IMR-90 (cell line): Measurements from ENCODE around the gene PLPPR3. TPM values are rescaled to one million over a fixed set of nuclear protein-coding genes. Genes with fewer than 3 reads are reported as not detected.

Experiments
- ATAC-seq: fragments of 200-7000 bp; cut with Tn5 transposase; 2 replicates; pipeline ENCODE4 v1.9.1; 2020; ENCODE audit warnings: low read depth, mild to moderate bottlenecking, moderate library complexity
- BruUV-seq: library from RNA; stranded (reverse); fragments of 400-500 nt; replicated peaks from 2 replicates; lab custom pipeline; 2021; lab: Mats Ljungman, UMichigan
- CTCF ChIA-PET: fragments of 300-600 bp; formaldehyde crosslinking; extraction: SDS; loops from one replicate; lab custom pipeline; 2021; ENCODE audit warnings: antibody characterized with exemption; lab: Yijun Ruan, JAX
- POLR2A ChIA-PET: fragments of 300-600 bp; sonication (Branson Sonifier 250); formaldehyde crosslinking; loops from one replicate; lab custom pipeline; 2022; ENCODE audit warnings: antibody characterized with exemption; ENCODE audit not compliant: unreplicated experiment; lab: Charles Lee
- DNase-seq: peaks from one replicate; pipeline ENCODE4 v3.0.0; 2013
- H2AFZ ChIP-seq: replicated peaks from 2 replicates; pipeline ENCODE3; 2013; ENCODE audit warnings: low read length, mild to moderate bottlenecking; ENCODE audit not compliant: poor library complexity
- H2AK5ac ChIP-seq: 2 replicates; pipeline ENCODE4 v1.6.1; 2013; ENCODE audit warnings: low read depth, low read length, inconsistent platforms
- H2AK9ac ChIP-seq: replicated peaks from 2 replicates; pipeline ENCODE3; 2013; ENCODE audit warnings: mild to moderate bottlenecking, low read depth, low read length, moderate library complexity; ENCODE audit not compliant: poor library complexity
- H2BK120ac ChIP-seq: 2 replicates; pipeline ENCODE4 v1.6.1; 2013; ENCODE audit warnings: low read depth, low read length, inconsistent platforms
- H2BK15ac ChIP-seq: 3 replicates; pipeline ENCODE4 v1.6.1; 2013; ENCODE audit warnings: low read depth, low read length, inconsistent platforms
- H2BK20ac ChIP-seq: 2 replicates; pipeline ENCODE4 v1.6.1; 2013; ENCODE audit warnings: low read depth, mild to moderate bottlenecking, inconsistent platforms, low read length, moderate library complexity
- H2BK5ac ChIP-seq: 2 replicates; pipeline ENCODE4 v1.6.1; 2013; ENCODE audit warnings: mild to moderate bottlenecking, low read depth, low read length, inconsistent platforms; ENCODE audit not compliant: poor library complexity, severe bottlenecking
- H3K14ac ChIP-seq: replicated peaks from 2 replicates; pipeline ENCODE4 v1.6.1; 2013; ENCODE audit warnings: low read depth, low read length, inconsistent platforms
- H3K18ac ChIP-seq: 2 replicates; pipeline ENCODE4 v1.6.1; 2013; ENCODE audit warnings: low read depth, low read length, control low read depth
- H3K23ac ChIP-seq: 2 replicates; pipeline ENCODE4 v1.6.1; 2013; ENCODE audit warnings: low read depth, low read length, inconsistent platforms
- H3K27ac ChIP-seq: 2 replicates; pipeline ENCODE4 v1.5.1; 2013; ENCODE audit warnings: mild to moderate bottlenecking, control low read depth, low read length; ENCODE audit not compliant: insufficient read depth
- H3K27me3 ChIP-seq: 2 replicates; pipeline ENCODE4 v1.6.1; 2013; ENCODE audit warnings: low read length; ENCODE audit not compliant: control insufficient read depth, insufficient read depth
- H3K36me3 ChIP-seq: 2 replicates; pipeline ENCODE4 v1.6.1; 2013; ENCODE audit warnings: low read length, mixed read lengths; ENCODE audit not compliant: control insufficient read depth, insufficient read depth
- H3K4ac ChIP-seq: 2 replicates; pipeline ENCODE4 v1.6.1; 2013; ENCODE audit warnings: low read depth, low read length, inconsistent platforms
- H3K4me1 ChIP-seq: 2 replicates; pipeline ENCODE4 v1.6.1; 2013; ENCODE audit warnings: low read length, mixed read lengths; ENCODE audit not compliant: control insufficient read depth, insufficient read depth
- H3K4me2 ChIP-seq: 2 replicates; pipeline ENCODE4 v1.6.1; 2013; ENCODE audit warnings: low read depth, mild to moderate bottlenecking, control low read depth, low read length, moderate library complexity
- H3K4me3 ChIP-seq: 2 replicates; pipeline ENCODE4 v1.5.1; 2013; ENCODE audit warnings: low read depth, mild to moderate bottlenecking, control low read depth, low read length, moderate library complexity; ENCODE audit not compliant: insufficient read depth
- H3K56ac ChIP-seq: 2 replicates; pipeline ENCODE4 v1.6.1; 2013; ENCODE audit warnings: low read length, inconsistent platforms; ENCODE audit not compliant: insufficient read depth; ENCODE audit errors: extremely low read depth
- H3K79me1 ChIP-seq, 2 experiments: 2 replicates each; pipeline ENCODE4 v1.6.1; 2013; ENCODE audit warnings: low read length in 2 of 2, inconsistent platforms in 1 of 2, low read depth in 1 of 2
- H3K9ac ChIP-seq: 2 replicates; pipeline ENCODE4 v1.6.1; 2013; ENCODE audit warnings: low read depth, low read length, control low read depth
- H3K9me1 ChIP-seq: 2 replicates; pipeline ENCODE4 v1.6.1; 2013; ENCODE audit warnings: low read length, inconsistent platforms; ENCODE audit not compliant: insufficient read depth
- H3K9me3 ChIP-seq: 2 replicates; pipeline ENCODE4 v1.6.1; 2013; ENCODE audit warnings: low read length; ENCODE audit not compliant: control insufficient read depth, insufficient read depth
- H4K20me1 ChIP-seq: 2 replicates; pipeline ENCODE4 v1.6.1; 2013; ENCODE audit warnings: low read length, inconsistent platforms; ENCODE audit not compliant: insufficient read depth
- H4K5ac ChIP-seq: 2 replicates; pipeline ENCODE4 v1.6.1; 2013; ENCODE audit warnings: mild to moderate bottlenecking, low read depth, low read length, control low read depth
- H4K8ac ChIP-seq, 2 experiments: 2 replicates each; pipeline ENCODE4 v1.6.1; 2013; ENCODE audit warnings: low read depth in 2 of 2, low read length in 2 of 2, control low read depth in 1 of 2, inconsistent platforms in 1 of 2
- H4K91ac ChIP-seq: 2 replicates; pipeline ENCODE4 v1.6.1; 2013; ENCODE audit warnings: low read depth, low read length, inconsistent platforms; ENCODE audit not compliant: insufficient read depth
- FOS ChIP-seq: fragments of 150-350 bp; IDR thresholded peaks from 2 replicates; pipeline ENCODE4 v1.6.1; 2016; ENCODE audit warnings: low read depth, low read length
- MAZ ChIP-seq: IDR thresholded peaks from 2 replicates; pipeline ENCODE4 v1.6.1; 2012; ENCODE audit warnings: low read depth, mild to moderate bottlenecking, low read length, improper control_type of control experiment, moderate library complexity, borderline replicate concordance
- NFE2L2 ChIP-seq: fragments of 150-350 bp; IDR thresholded peaks from 2 replicates; pipeline ENCODE4 v1.6.1; 2016; ENCODE audit warnings: low read depth, mild to moderate bottlenecking, low read length
- RAD21 ChIP-seq: IDR thresholded peaks from 2 replicates; pipeline ENCODE4 v1.6.1; 2012; ENCODE audit warnings: low read length, improper control_type of control experiment
- WGBS, 2 experiments: methylation state at CpG; one replicate each; pipeline versions ENCODE4 v1.1.5 to v1.1.7; 2013; ENCODE audit warnings: missing lambda C conversion rate in 2 of 2; ENCODE audit not compliant: insufficient read length in 1 of 2; ENCODE audit errors: extremely low coverage in 2 of 2; 5-methylcytosine and 5-hydroxymethylcytosine counted together
- dilution Hi-C: fragments of 300-500 bp; cut with HindIII; formaldehyde crosslinking; loops from one replicate; pipeline ENCODE4 v1.14.3; 2018; ENCODE audit warnings: low sequenced_read_pairs; ENCODE audit not compliant: unreplicated experiment
- in situ Hi-C: fragments of 300-500 bp; cut with MboI; formaldehyde crosslinking; loops from 3 replicates; pipeline ENCODE4 v1.14.3; 2019; ENCODE audit warnings: low sequenced_read_pairs, inconsistent platforms, mixed read lengths
- intact Hi-C: fragments of 100-400 bp; cut with micrococcal nuclease; formaldehyde crosslinking; loops from 2 replicates; pipeline ENCODE4 v1.10.0; 2022
- polyA plus RNA-seq, 3 experiments: library from polyadenylated mRNA; depleted of rRNA; stranded (reverse); fragments of >200 nt; gene quantifications; 2 replicates each; pipeline ENCODE4 v1.2.3, GENCODE V29; 2012; ENCODE audit warnings: low replicate concordance in 1 of 3
- total RNA-seq: library from RNA; depleted of rRNA; stranded (reverse); fragments of >200 nt; gene quantifications from 2 replicates; pipeline ENCODE4 v1.2.3, GENCODE V29; 2012
- TF ChIP-seq, protein P1 (sequence below): conservative IDR thresholded peaks from 2 replicates; pipeline ENCODE4 v1.5.1; 2012; ENCODE audit warnings: mild to moderate bottlenecking, low read depth, low read length, improper control_type of control experiment

The PLPPR3 gene
- total and polyA plus RNA-seq, 2 of the 4 experiments (the other 2 are of a cell fraction): 0.36 to 1.2 TPM

DNA sequence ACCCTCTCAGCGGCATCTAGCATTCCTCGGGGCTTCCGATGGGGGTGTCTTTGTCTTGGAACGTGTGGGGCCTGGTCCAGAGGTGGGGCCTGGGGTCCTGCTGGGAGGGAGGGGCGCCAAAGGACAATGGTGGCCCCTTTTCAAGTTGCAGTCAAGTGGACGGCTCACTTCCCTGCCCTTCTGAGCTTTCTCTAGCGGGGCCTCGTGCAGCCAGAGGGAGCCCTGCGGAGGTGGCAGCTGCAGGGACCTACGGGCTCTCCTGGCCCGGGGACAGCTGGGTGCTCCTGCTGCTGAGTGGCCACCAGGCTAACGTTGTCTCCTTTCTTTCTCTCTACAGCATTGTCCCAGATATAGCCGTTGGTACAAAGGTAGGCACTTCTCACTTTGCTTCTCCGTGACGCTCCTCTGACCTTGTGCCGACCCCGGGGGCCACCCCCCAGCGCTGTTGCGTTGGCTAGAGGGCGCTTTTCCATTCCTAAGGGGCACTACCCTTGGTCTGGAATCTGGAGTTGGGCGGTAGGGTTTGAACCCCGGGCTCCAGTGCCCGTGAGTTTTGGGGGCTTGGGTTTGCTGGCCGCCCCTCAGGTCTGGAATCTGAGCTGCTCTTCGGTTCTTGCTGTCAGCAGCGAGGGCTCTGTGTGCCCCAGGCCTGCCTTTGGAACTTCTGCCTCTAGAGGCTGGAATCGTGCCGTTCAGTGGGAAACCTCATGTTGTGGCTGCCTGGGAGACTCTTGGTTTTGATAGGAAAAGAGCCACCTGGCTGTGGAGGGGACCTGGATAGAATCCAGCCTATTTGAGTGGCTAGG, 22.5 kb downstream of the PLPPR3 start:
- no peaks in the 10 kb centered on the region for H3K27me3 ChIP-seq
- peaks cover 30% of the 10 kb centered on the region for H3K4me1 ChIP-seq
- peak overlapping the region; percentile 94 for H3K4me3 ChIP-seq
- peak overlapping the region; percentile 48 for H2BK5ac ChIP-seq
- H2BK15ac ChIP-seq: no peak overlapping the region
- CTCF ChIA-PET: no interaction called here
- WGBS, 2 experiments: 4% methylated on average over 7 of the region's 28 CpGs; no CpG with 5 or more reads in 1 of the 2 experiments
- intact Hi-C loops: loop anchor here (2.0 kb wide), 1 partner anchor 28 kb away; no protein-coding TSS in a partner anchor
- in situ Hi-C loops: no loop called here
- H2BK20ac ChIP-seq: no peak overlapping the region
- H2AK9ac ChIP-seq: peak overlapping the region; percentile 56
- H3K9me3 ChIP-seq: no peaks in the 10 kb centered on the region
- H2AK5ac ChIP-seq: no peak overlapping the region
- H3K4me2 ChIP-seq: peak overlapping the region; percentile 96
- H3K23ac ChIP-seq: peak overlapping the region; percentile 48
- peak overlapping the region; percentile 85 for H3K27ac ChIP-seq
- H3K56ac ChIP-seq: peak overlapping the region; percentile 81
- no peak overlapping the region for H3K18ac ChIP-seq
- H3K9me1 ChIP-seq: peaks cover 11% of the 10 kb centered on the region; the same call in 1 of the 2 replicates
- no TSS peak for BruUV-seq
- H3K79me1 ChIP-seq: peaks cover 0 to 11% of the 10 kb centered on the region in 2 experiments; a peak in 1 of 4 replicates
- TF ChIP-seq MAZ (no peak), FOS (no peak), RAD21 (no peak; the same call in 1 of the 2 replicates), NFE2L2 (no peak)
- TF ChIP-seq, protein P1, sequence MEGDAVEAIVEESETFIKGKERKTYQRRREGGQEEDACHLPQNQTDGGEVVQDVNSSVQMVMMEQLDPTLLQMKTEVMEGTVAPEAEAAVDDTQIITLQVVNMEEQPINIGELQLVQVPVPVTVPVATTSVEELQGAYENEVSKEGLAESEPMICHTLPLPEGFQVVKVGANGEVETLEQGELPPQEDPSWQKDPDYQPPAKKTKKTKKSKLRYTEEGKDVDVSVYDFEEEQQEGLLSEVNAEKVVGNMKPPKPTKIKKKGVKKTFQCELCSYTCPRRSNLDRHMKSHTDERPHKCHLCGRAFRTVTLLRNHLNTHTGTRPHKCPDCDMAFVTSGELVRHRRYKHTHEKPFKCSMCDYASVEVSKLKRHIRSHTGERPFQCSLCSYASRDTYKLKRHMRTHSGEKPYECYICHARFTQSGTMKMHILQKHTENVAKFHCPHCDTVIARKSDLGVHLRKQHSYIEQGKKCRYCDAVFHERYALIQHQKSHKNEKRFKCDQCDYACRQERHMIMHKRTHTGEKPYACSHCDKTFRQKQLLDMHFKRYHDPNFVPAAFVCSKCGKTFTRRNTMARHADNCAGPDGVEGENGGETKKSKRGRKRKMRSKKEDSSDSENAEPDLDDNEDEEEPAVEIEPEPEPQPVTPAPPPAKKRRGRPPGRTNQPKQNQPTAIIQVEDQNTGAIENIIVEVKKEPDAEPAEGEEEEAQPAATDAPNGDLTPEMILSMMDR: peak; percentile 36; the same call in 1 of the 2 replicates
- no peak overlapping the region for H4K8ac ChIP-seq
- no peak overlapping the region for H4K91ac ChIP-seq
- H4K20me1 ChIP-seq: peaks cover 64% of the 10 kb centered on the region
- H3K14ac ChIP-seq: peak overlapping the region; percentile 44; the same call in 1 of the 2 replicates
- H3K4ac ChIP-seq: peak overlapping the region; percentile 11; the same call in 1 of the 2 replicates
- ATAC-seq (no peak), DNase-seq (peak; percentile 49)
- peak overlapping the region; percentile 98 for H3K9ac ChIP-seq
- H2BK120ac ChIP-seq: no peak overlapping the region
- POLR2A ChIA-PET: no interaction called here
- H3K36me3 ChIP-seq: peaks cover 38% of the 10 kb centered on the region
- H2AFZ ChIP-seq: peak overlapping the region; percentile 26
- no peak overlapping the region for H4K5ac ChIP-seq
- dilution Hi-C loops: no loop called here
